Endothelial cell of umbilical vein (primary cell): Measurements from ENCODE around the gene NFE2L1. TPM values are rescaled to one million over a fixed set of nuclear protein-coding genes. Genes with fewer than 3 reads are reported as not detected.

ENCODE experiments used
- BruUV-seq: library from RNA; stranded (reverse); fragments of 400-500 nt; replicated peaks from 2 replicates; lab custom pipeline; 2021; lab: Mats Ljungman, UMichigan
- CTCF ChIA-PET: fragments of 300-600, 350-600 bp; sonication (Branson Sonifier 250); formaldehyde crosslinking; loops from one replicate; lab custom pipeline; 2021; ENCODE audit warnings: antibody characterized with exemption, inconsistent platforms; lab: Charles Lee
- POLR2A ChIA-PET: fragments of 300-600, 350-600 bp; sonication (Branson Sonifier 250); formaldehyde crosslinking; loops from one replicate; lab custom pipeline; 2021; ENCODE audit warnings: antibody characterized with exemption, inconsistent platforms; lab: Charles Lee
- DNase-seq: peaks from one replicate; pipeline ENCODE4 v3.0.0-alpha.2; 2011; ENCODE audit warnings: low read depth, low spot score
- FAIRE-seq: peaks from 2 replicates; lab custom pipeline; 2011; peaks lifted over from hg19 to GRCh38; lab: Jason Lieb, UNC
- H2AFZ ChIP-seq: 2 replicates; pipeline ENCODE4 v1.6.0; 2012; ENCODE audit warnings: low read depth, low read length, control low read depth, inconsistent platforms
- H3K27ac ChIP-seq: 2 replicates; pipeline ENCODE4 v1.5.1; 2011; ENCODE audit warnings: low read depth, mild to moderate bottlenecking, control low read depth, low read length, moderate library complexity; ENCODE audit not compliant: insufficient read depth
- H3K27me3 ChIP-seq, 2 experiments: 2 replicates each; pipeline versions ENCODE4 v1.6.0 to v1.6.1; 2011; ENCODE audit warnings: low read length in 2 of 2, mixed read lengths in 1 of 2; ENCODE audit not compliant: control insufficient read depth in 2 of 2, insufficient read depth in 2 of 2
- H3K36me3 ChIP-seq, 2 experiments: 2 replicates in 1 of 2; 3 replicates in 1 of 2; pipeline ENCODE4 v1.5.1; 2011; ENCODE audit warnings: low read length in 2 of 2, mild to moderate bottlenecking in 1 of 2, moderate library complexity in 1 of 2; ENCODE audit not compliant: control insufficient read depth in 2 of 2, insufficient read depth in 2 of 2; ENCODE audit errors: extremely low read depth in 1 of 2
- H3K4me1 ChIP-seq: 3 replicates; pipeline ENCODE4 v1.5.1; 2011; ENCODE audit warnings: mild to moderate bottlenecking, low read length; ENCODE audit not compliant: control insufficient read depth, insufficient read depth; ENCODE audit errors: extremely low read depth
- H3K4me2 ChIP-seq: 2 replicates; pipeline ENCODE4 v1.6.1; 2011; ENCODE audit warnings: low read length, control low read depth, mixed read lengths; ENCODE audit not compliant: insufficient read depth
- H3K4me3 ChIP-seq, 3 experiments: fragments of 200-600 bp in 1 of 3; sonication (generic), shearing (Covaris generic) in 1 of 3; replicated peaks in 1 of 3; 2 replicates each; pipeline ENCODE4 v1.5.1; 2011 to 2016; ENCODE audit warnings: control low read depth in 3 of 3, low read length in 3 of 3, mild to moderate bottlenecking in 2 of 3, inconsistent platforms in 1 of 3, low read depth in 1 of 3, moderate library complexity in 1 of 3; ENCODE audit not compliant: insufficient read depth in 1 of 3
- H3K79me2 ChIP-seq: 2 replicates; pipeline ENCODE4 v1.6.0; 2012; ENCODE audit warnings: low read length, inconsistent platforms; ENCODE audit not compliant: control insufficient read depth, insufficient read depth
- H3K9ac ChIP-seq: replicated peaks from 2 replicates; pipeline ENCODE3; 2011; ENCODE audit warnings: low read length, control low read depth; ENCODE audit not compliant: insufficient read depth; ENCODE audit errors: extremely low read depth
- H3K9me1 ChIP-seq: replicated peaks from 3 replicates; pipeline ENCODE4 v1.6.0; 2011; ENCODE audit warnings: mild to moderate bottlenecking, low read length; ENCODE audit not compliant: control insufficient read depth, insufficient read depth; ENCODE audit errors: extremely low read depth
- H3K9me3 ChIP-seq: replicated peaks from 2 replicates; pipeline ENCODE4 v1.5.1; 2012; ENCODE audit warnings: low read length, inconsistent platforms; ENCODE audit not compliant: control insufficient read depth, insufficient read depth
- H4K20me1 ChIP-seq: replicated peaks from 2 replicates; pipeline ENCODE3; 2011; ENCODE audit warnings: mild to moderate bottlenecking, low read length; ENCODE audit not compliant: control insufficient read depth, insufficient read depth; ENCODE audit errors: extremely low read depth
- EZH2 ChIP-seq: IDR thresholded peaks from 2 replicates; pipeline ENCODE4 v1.6.1; 2012; ENCODE audit warnings: borderline replicate concordance, low read depth, mild to moderate bottlenecking, moderate library complexity, low read length, inconsistent platforms; ENCODE audit not compliant: severe bottlenecking
- FOS ChIP-seq: IDR thresholded peaks from 2 replicates; pipeline ENCODE4 v1.6.1; 2011; ENCODE audit warnings: mild to moderate bottlenecking, low read length, moderate library complexity, borderline replicate concordance; ENCODE audit not compliant: insufficient read depth
- GATA2 ChIP-seq: IDR thresholded peaks from 2 replicates; pipeline ENCODE4 v1.7.0; 2011; ENCODE audit warnings: low read depth, mild to moderate bottlenecking, moderate library complexity, mixed read lengths, low read length; ENCODE audit not compliant: insufficient read length, insufficient read depth
- JUN ChIP-seq: IDR thresholded peaks from 2 replicates; pipeline ENCODE4 v1.6.1; 2011; ENCODE audit warnings: borderline replicate concordance, low read depth; ENCODE audit not compliant: insufficient read length, insufficient read depth
- MYC ChIP-seq: IDR thresholded peaks from one replicate; pipeline ENCODE4 v1.6.1; 2011; ENCODE audit warnings: mild to moderate bottlenecking, low read depth, low read length
- POLR2A ChIP-seq: IDR thresholded peaks from 2 replicates; pipeline ENCODE4 v1.6.1; 2012; ENCODE audit warnings: low read depth, mild to moderate bottlenecking, control low read depth, low read length
- POLR2AphosphoS5 ChIP-seq: IDR thresholded peaks from 2 replicates; pipeline ENCODE4 v1.6.1; 2012; ENCODE audit warnings: low read depth, mild to moderate bottlenecking, control low read depth, low read length, moderate library complexity; ENCODE audit not compliant: insufficient read depth
- dilution Hi-C: fragments of 300-500 bp; cut with MboI; formaldehyde crosslinking; loops from one replicate; pipeline ENCODE4 v1.15.0; 2019; ENCODE audit warnings: low sequenced_read_pairs; ENCODE audit not compliant: extremely low pct_ligation_motif_present
- intact Hi-C: fragments of 100-400 bp; cut with micrococcal nuclease; formaldehyde crosslinking; loops from one replicate; pipeline ENCODE4 v1.10.0; 2022
- polyA plus RNA-seq, 4 experiments: library from polyadenylated mRNA; depleted of rRNA in 3 of 4; stranded (reverse) in 3 of 4; unstranded in 1 of 4; fragments of >200 nt; gene quantifications; 2 replicates each; pipeline versions ENCODE4 v1.2.1 to v1.2.3, GENCODE V29; 2011 to 2012; ENCODE audit warnings: missing spikeins in 1 of 4
- total RNA-seq: library from RNA; stranded (reverse); gene quantifications from 2 replicates; pipeline ENCODE4 v1.2.3, GENCODE V29; 2021
- TF ChIP-seq, protein P1 (sequence below), 2 donors: IDR thresholded peaks; 1 replicate in 1 of 2; 2 replicates in 1 of 2; pipeline ENCODE4 v1.5.1; 2011; ENCODE audit warnings: low read length in 2 of 2, mild to moderate bottlenecking in 2 of 2, moderate library complexity in 2 of 2, control low read depth in 1 of 2, inconsistent platforms in 1 of 2, low read depth in 1 of 2; ENCODE audit not compliant: insufficient read depth in 1 of 2; ENCODE audit errors: extremely low read depth in 1 of 2
- TF ChIP-seq, protein P2 (sequence below): IDR thresholded peaks from 2 replicates; pipeline ENCODE4 v1.6.1; 2011; ENCODE audit not compliant: insufficient read depth, insufficient read length

The NFE2L1 gene
- total and polyA plus RNA-seq, 2 donors (not counting 3 experiments of a cell fraction or from before 2014, with no cell fraction given): 187 to 236 TPM

DNA sequence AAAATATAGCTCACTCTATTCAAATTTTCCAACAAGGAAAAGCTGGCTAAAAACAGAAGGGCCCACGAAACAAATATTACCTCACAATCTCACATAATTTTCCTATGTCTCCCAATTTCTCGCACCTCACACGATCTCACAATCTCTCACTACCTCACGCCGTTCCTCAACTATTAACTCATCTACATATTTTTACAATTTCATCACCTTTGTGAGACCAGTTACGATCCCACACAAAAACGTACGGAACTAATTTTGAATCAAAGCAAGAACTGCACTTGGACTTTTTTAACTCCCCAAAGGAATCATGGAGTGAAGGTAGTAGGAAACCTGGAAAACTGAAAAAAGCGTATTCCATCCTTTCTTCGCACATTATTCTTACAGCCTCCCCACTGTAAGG lies 52.0 kb downstream of the NFE2L1 start:
- TF ChIP-seq POLR2AphosphoS5 (no peak), JUN (no peak), EZH2 (no peak), GATA2 (no peak), FOS (no peak), POLR2A (no peak), MYC (no peak)
- TF ChIP-seq, protein P1, sequence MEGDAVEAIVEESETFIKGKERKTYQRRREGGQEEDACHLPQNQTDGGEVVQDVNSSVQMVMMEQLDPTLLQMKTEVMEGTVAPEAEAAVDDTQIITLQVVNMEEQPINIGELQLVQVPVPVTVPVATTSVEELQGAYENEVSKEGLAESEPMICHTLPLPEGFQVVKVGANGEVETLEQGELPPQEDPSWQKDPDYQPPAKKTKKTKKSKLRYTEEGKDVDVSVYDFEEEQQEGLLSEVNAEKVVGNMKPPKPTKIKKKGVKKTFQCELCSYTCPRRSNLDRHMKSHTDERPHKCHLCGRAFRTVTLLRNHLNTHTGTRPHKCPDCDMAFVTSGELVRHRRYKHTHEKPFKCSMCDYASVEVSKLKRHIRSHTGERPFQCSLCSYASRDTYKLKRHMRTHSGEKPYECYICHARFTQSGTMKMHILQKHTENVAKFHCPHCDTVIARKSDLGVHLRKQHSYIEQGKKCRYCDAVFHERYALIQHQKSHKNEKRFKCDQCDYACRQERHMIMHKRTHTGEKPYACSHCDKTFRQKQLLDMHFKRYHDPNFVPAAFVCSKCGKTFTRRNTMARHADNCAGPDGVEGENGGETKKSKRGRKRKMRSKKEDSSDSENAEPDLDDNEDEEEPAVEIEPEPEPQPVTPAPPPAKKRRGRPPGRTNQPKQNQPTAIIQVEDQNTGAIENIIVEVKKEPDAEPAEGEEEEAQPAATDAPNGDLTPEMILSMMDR (IDR thresholded peaks at IDR 0.05; ENCODE audit: extremely low read depth in 1 of 2, insufficient read depth in 1 of 2, low read depth in 1 of 2, low read length in 2 of 2): no peak
- TF ChIP-seq, protein P2, sequence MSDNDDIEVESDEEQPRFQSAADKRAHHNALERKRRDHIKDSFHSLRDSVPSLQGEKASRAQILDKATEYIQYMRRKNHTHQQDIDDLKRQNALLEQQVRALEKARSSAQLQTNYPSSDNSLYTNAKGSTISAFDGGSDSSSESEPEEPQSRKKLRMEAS: no peak
- BruUV-seq: no TSS peak
- no peaks in the 10 kb centered on the region for H3K9me3 ChIP-seq
- peaks cover 3% of the 10 kb centered on the region for H4K20me1 ChIP-seq
- intact Hi-C loops: loop anchor here (2.0 to 5.0 kb wide), 3 partner anchors 51 to 142 kb away; partner anchors contain the start of gene NFE2L1
- no peak for DNase-seq
- H3K4me2 ChIP-seq: peak overlapping the region; percentile 99
- H3K79me2 ChIP-seq: peaks cover 57% of the 10 kb centered on the region
- dilution Hi-C loops: no loop called here
- H2AFZ ChIP-seq: no peak overlapping the region
- H3K4me1 ChIP-seq: peaks cover 8% of the 10 kb centered on the region
- ChIA-PET POLR2A (no interaction called here), CTCF (interaction anchor here (1.1 to 2.2 kb wide), 4 partner anchors 9 to 20 kb away, joined by 3 to 13 read pairs (median 4); no protein-coding TSS in a partner anchor)
- no peaks in the 10 kb centered on the region for H3K9me1 ChIP-seq
- no peaks in the 10 kb centered on the region for H3K36me3 ChIP-seq
- FAIRE-seq: no peak
- peak overlapping the region; percentile 58 for H3K27ac ChIP-seq
- peak overlapping the region; percentile 60 to 91 (median 82) for H3K4me3 ChIP-seq
- no peaks in the 10 kb centered on the region for H3K27me3 ChIP-seq
- H3K9ac ChIP-seq: peak overlapping the region; percentile 76
